Measurements from ENCODE around the gene RETREG2. TPM values are rescaled to one million over a fixed set of nuclear protein-coding genes. Genes with fewer than 3 reads are reported as not detected.

Gene RETREG2
- total and polyA plus RNA-seq, 2 of the 8 experiments (the other 6 are each of a cell fraction or from before 2014, with no cell fraction given): 51.3 to 67.4 TPM

DNA sequence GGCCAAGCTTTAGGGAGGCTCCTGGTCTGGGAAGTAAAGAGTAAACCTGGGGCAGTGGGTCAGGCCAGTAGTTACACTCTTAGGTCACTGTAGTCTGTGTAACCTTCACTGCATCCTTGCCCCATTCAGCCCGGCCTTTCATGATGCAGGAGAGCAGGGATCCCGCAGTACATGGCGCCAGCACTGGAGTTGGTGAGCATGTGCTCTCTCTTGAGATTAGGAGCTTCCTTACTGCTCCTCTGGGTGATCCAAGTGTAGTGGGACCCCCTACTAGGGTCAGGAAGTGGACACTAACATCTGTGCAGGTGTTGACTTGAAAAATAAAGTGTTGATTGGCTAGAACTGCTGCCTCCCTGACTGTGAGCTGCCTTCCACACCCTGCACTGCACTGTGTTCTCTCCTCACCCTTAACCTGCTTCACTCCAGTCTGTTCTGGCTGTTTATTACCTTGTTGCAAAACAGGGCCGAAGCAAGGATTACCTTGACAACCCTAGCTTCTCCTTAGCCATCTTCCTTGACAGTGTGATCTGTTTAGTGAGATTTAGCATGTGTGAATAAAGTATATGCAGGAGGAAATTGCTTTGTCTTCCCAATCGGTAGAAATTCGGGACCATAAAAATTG is 5.2 kb downstream of the RETREG2 start:
- FAIRE-seq (no peak), DNase-seq (ENCODE audit: low read depth in 1 of 2, low spot score in 2 of 2) (no peak)
- Histone ChIP-seq H3K4me2 (ENCODE audit: insufficient read depth in 1 of 2, low read depth in 2 of 2, low read length in 2 of 2) (no peak overlapping the region), H4K8ac (ENCODE audit: extremely low read depth, insufficient read depth, low read length) (no peak overlapping the region), H3K23me2 (ENCODE audit: low read depth, low read length) (peaks cover 3% of the 10 kb centered on the region; the same call in 1 of the 2 replicates), H2AFZ (ENCODE audit: low read length) (no peak overlapping the region), H3K79me1 (ENCODE audit: low read depth, low read length) (peaks cover 6% of the 10 kb centered on the region), H3K4ac (replicated peaks; ENCODE audit: insufficient read length, low read depth, low read length) (no peak overlapping the region), H3K14ac (ENCODE audit: insufficient read length) (no peak overlapping the region), H3K23ac (ENCODE audit: insufficient read length) (no peak overlapping the region), H2BK120ac (replicated peaks; ENCODE audit: low read depth, low read length) (no peak overlapping the region), H3K18ac (ENCODE audit: extremely low read depth, low read length) (no peak overlapping the region), H2BK20ac (ENCODE audit: low read length) (no peak overlapping the region), H3K4me1 (replicated peaks in 1 of 4; ENCODE audit: control insufficient read depth in 3 of 4, insufficient read depth in 4 of 4, low read length in 3 of 4) (peaks cover 0 to 6% (median 4%) of the 10 kb centered on the region in 4 experiments; a peak in 6 of 7 replicates), H2AK5ac (ENCODE audit: low read depth, low read length) (no peak overlapping the region), H3K79me2 (ENCODE audit: control insufficient read depth in 1 of 2, insufficient read depth in 2 of 2, low read length in 2 of 2) (peaks cover 0 to 8% of the 10 kb centered on the region in 2 experiments; a peak in 1 of 4 replicates), H3K36me3 (ENCODE audit: control insufficient read depth in 2 of 4, insufficient read depth in 4 of 4, low read length in 3 of 4) (peaks cover 6 to 37% (median 22%) of the 10 kb centered on the region in 4 experiments; a peak in 6 of 8 replicates), H2BK15ac (ENCODE audit: low read length) (no peak overlapping the region), H4K5ac (ENCODE audit: insufficient read length, low read depth, low read length) (no peak overlapping the region), H4K91ac (replicated peaks; ENCODE audit: insufficient read length, low read length) (no peak overlapping the region), H3K27me3 (replicated peaks in 1 of 4; ENCODE audit: control insufficient read depth in 3 of 4, extremely low read depth in 1 of 4, insufficient read depth in 3 of 4, low read length in 3 of 4) (no peaks in the 10 kb centered on the region), H3K4me3 (ENCODE audit: extremely low read depth in 1 of 4, insufficient read depth in 2 of 4, low read depth in 3 of 4, low read length in 4 of 4) (no peak overlapping the region), H3K9me3 (ENCODE audit: insufficient read depth in 2 of 2, low read depth in 1 of 2, low read length in 1 of 2) (no peaks in the 10 kb centered on the region), H4K20me1 (replicated peaks in 1 of 2; ENCODE audit: control insufficient read depth in 1 of 2, insufficient read depth in 2 of 2, low read length in 2 of 2) (peaks cover 0 to 4% of the 10 kb centered on the region in 2 experiments), H2BK5ac (ENCODE audit: low read depth, low read length) (no peak overlapping the region), H3K9ac (replicated peaks in 1 of 4; ENCODE audit: extremely low read depth in 1 of 4, low read depth in 3 of 4, low read length in 3 of 4) (no peak overlapping the region), H3K27ac (ENCODE audit: low read depth, low read length) (no peak overlapping the region), H2BK12ac (ENCODE audit: low read depth, low read length) (no peak overlapping the region), H3K56ac (replicated peaks; ENCODE audit: insufficient read length, low read depth, low read length) (no peak overlapping the region)
- POLR2A ChIA-PET (ENCODE audit: partially characterized antibody): interaction anchor here (1.0 to 2.0 kb wide), 5 partner anchors 10 to 66 kb away, joined by 3 to 5 read pairs (median 3); partner anchors contain the start of genes ABCB6 and ANKZF1
- CTCF ChIA-PET (ENCODE audit: partially characterized antibody): interaction anchor here (0.5 to 3.9 kb wide), 5 partner anchors 9 to 215 kb away, joined by 3 to 18 read pairs (median 3); no protein-coding TSS in a partner anchor
- TF ChIP-seq ZNF274 (IDR thresholded peaks at IDR 0.05; ENCODE audit: borderline replicate concordance, extremely low read depth, low read length) (no peak), CREB1 (IDR thresholded peaks at IDR 0.05) (no peak), POU5F1 (IDR thresholded peaks at IDR 0.05; ENCODE audit: low read depth, low read length) (no peak), KDM5A (IDR thresholded peaks at IDR 0.05; ENCODE audit: low read length) (no peak), SP4 (IDR thresholded peaks at IDR 0.05; ENCODE audit: low read length) (no peak), POLR2AphosphoS5 (IDR thresholded peaks at IDR 0.05; ENCODE audit: low read depth, low read length) (no peak), SAP30 (IDR thresholded peaks at IDR 0.05; ENCODE audit: insufficient read depth, insufficient replicate concordance, low read length) (no peak), KDM1A (IDR thresholded peaks at IDR 0.05; ENCODE audit: borderline replicate concordance, low read length) (no peak), ASH2L (IDR thresholded peaks at IDR 0.05; ENCODE audit: low read length) (no peak)
- TF ChIP-seq, protein P1, sequence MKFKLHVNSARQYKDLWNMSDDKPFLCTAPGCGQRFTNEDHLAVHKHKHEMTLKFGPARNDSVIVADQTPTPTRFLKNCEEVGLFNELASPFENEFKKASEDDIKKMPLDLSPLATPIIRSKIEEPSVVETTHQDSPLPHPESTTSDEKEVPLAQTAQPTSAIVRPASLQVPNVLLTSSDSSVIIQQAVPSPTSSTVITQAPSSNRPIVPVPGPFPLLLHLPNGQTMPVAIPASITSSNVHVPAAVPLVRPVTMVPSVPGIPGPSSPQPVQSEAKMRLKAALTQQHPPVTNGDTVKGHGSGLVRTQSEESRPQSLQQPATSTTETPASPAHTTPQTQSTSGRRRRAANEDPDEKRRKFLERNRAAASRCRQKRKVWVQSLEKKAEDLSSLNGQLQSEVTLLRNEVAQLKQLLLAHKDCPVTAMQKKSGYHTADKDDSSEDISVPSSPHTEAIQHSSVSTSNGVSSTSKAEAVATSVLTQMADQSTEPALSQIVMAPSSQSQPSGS (IDR thresholded peaks at IDR 0.05; ENCODE audit: low read length): no peak
- 91% methylated on average over 6 of the region's 6 CpGs; no CpG with 5 or more reads in 1 of the 2 experiments for WGBS, 2 experiments (ENCODE audit: extremely low coverage in 1 of 2, insufficient coverage in 1 of 2, insufficient read length in 1 of 2, insufficient replicate concordance in 2 of 2, low coverage in 1 of 2, low lambda C conversion rate in 2 of 2, missing lambda C conversion rate in 1 of 2)

All from H1 (cell line).